B cell (primary cell): ENCODE data around the gene HOXB7. TPM values are rescaled to one million over a fixed set of nuclear protein-coding genes. Genes with fewer than 3 reads are reported as not detected.

Experiments used
- ATAC-seq: fragments of 200-7000 bp; cut with Tn5 transposase; one replicate; pipeline ENCODE4 v1.10.0; 2021; ENCODE audit warnings: low read depth, mild to moderate bottlenecking, moderate number of reproducible peaks, moderate library complexity
- CTCF ChIA-PET: fragments of 350-600 bp; sonication (Branson Sonifier 250); formaldehyde crosslinking; loops from one replicate; lab custom pipeline; 2021; ENCODE audit warnings: antibody characterized with exemption, inconsistent platforms; lab: Charles Lee
- POLR2A ChIA-PET: fragments of 350-600 bp; sonication (Branson Sonifier 250); formaldehyde crosslinking; loops from one replicate; lab custom pipeline; 2021; ENCODE audit warnings: antibody characterized with exemption; lab: Charles Lee
- DNase-seq: peaks from one replicate; pipeline ENCODE4 v3.0.0; 2013
- H2AFZ ChIP-seq: 2 replicates; pipeline ENCODE4 v1.6.1; 2012; ENCODE audit warnings: mild to moderate bottlenecking, low read depth, low read length; ENCODE audit not compliant: insufficient read depth, poor library complexity, severe bottlenecking
- H3K27ac ChIP-seq, 2 donors: 1 replicate in 1 of 2; 2 replicates in 1 of 2; pipeline ENCODE4 v1.5.1; 2012 to 2013; ENCODE audit warnings: low read length in 2 of 2, mild to moderate bottlenecking in 2 of 2, moderate library complexity in 1 of 2
- H3K27me3 ChIP-seq, 4 experiments: fragments of 200-600 bp in 1 of 4; sonication (generic) in 1 of 4; replicated peaks in 1 of 4; 1 replicate in 2 of 4; 2 replicates in 2 of 4; pipeline versions ENCODE4 v1.6.1 to v1.7.0; 2013 to 2016; ENCODE audit warnings: low read length in 3 of 4, mild to moderate bottlenecking in 2 of 4, mixed read lengths in 1 of 4, moderate library complexity in 1 of 4; ENCODE audit not compliant: insufficient read depth in 4 of 4, control insufficient read depth in 3 of 4; ENCODE audit errors: control extremely low read depth in 1 of 4
- H3K36me3 ChIP-seq, 2 experiments: replicated peaks in 1 of 2; 1 replicate in 1 of 2; 2 replicates in 1 of 2; pipeline versions ENCODE4 v1.6.1 to v1.7.1; 2013; ENCODE audit warnings: low read length in 1 of 2; ENCODE audit not compliant: insufficient read depth in 2 of 2, control insufficient read depth in 1 of 2; ENCODE audit errors: control extremely low read depth in 1 of 2, extremely low read depth in 1 of 2
- H3K4me1 ChIP-seq, 2 donors: fragments of 200-600 bp in 1 of 2; sonication (generic) in 1 of 2; 1 replicate in 1 of 2; 2 replicates in 1 of 2; pipeline versions ENCODE4 v1.5.1 to v1.6.1; 2013 to 2017; ENCODE audit warnings: low read length in 2 of 2; ENCODE audit not compliant: control insufficient read depth in 2 of 2, insufficient read depth in 2 of 2
- H3K4me2 ChIP-seq: replicated peaks from 2 replicates; pipeline ENCODE3; 2012; ENCODE audit warnings: mild to moderate bottlenecking, low read depth, low read length; ENCODE audit not compliant: poor library complexity, severe bottlenecking
- H3K4me3 ChIP-seq, 5 experiments: fragments of 200-600 bp in 1 of 5; sonication (generic) in 1 of 5; 1 replicate in 3 of 5; 2 replicates in 2 of 5; pipeline versions ENCODE4 v1.5.1 to v1.7.0; 2011 to 2016; ENCODE audit warnings: low read length in 4 of 5, mild to moderate bottlenecking in 4 of 5, low read depth in 2 of 5, control low read depth in 1 of 5, moderate library complexity in 1 of 5; ENCODE audit not compliant: insufficient read depth in 1 of 5; ENCODE audit errors: control extremely low read depth in 1 of 5, extremely low read depth in 1 of 5
- H3K79me2 ChIP-seq: fragments of 200-600 bp; sonication (generic); one replicate; pipeline ENCODE4 v1.6.0; 2016; ENCODE audit warnings: low read length; ENCODE audit not compliant: control insufficient read depth, insufficient read depth
- H3K9ac ChIP-seq: fragments of 200-600 bp; sonication (generic); 2 replicates; pipeline ENCODE4 v1.6.1; 2017; ENCODE audit warnings: mild to moderate bottlenecking, low read length, moderate library complexity
- H3K9me3 ChIP-seq, 3 donors: one replicate each; pipeline versions ENCODE4 v1.6.1 to v1.7.1; 2013; ENCODE audit warnings: low read length in 2 of 3; ENCODE audit not compliant: control insufficient read depth in 2 of 3, insufficient read depth in 1 of 3; ENCODE audit errors: control extremely low read depth in 1 of 3
- H4K20me1 ChIP-seq: 2 replicates; pipeline ENCODE4 v1.6.0; 2012; ENCODE audit warnings: mild to moderate bottlenecking, low read length; ENCODE audit not compliant: insufficient read depth, control insufficient read depth, poor library complexity, severe bottlenecking
- H3K27ac Mint-ChIP-seq: one replicate; pipeline ENCODE4 v1.8.0; 2021; ENCODE audit warnings: mixed read lengths
- H3K27me3 Mint-ChIP-seq: one replicate; pipeline ENCODE4 v1.8.0; 2021; ENCODE audit warnings: mixed read lengths
- H3K4me1 Mint-ChIP-seq: one replicate; pipeline ENCODE4 v1.8.0; 2021; ENCODE audit warnings: mixed read lengths
- H3K4me3 Mint-ChIP-seq: one replicate; pipeline ENCODE4 v1.8.0; 2021; ENCODE audit warnings: mixed read lengths
- H3K9me3 Mint-ChIP-seq: one replicate; pipeline ENCODE4 v1.8.0; 2022; ENCODE audit warnings: mixed read lengths; ENCODE audit not compliant: insufficient read depth
- CTCF ChIP-seq: fragments of 200-600 bp; IDR thresholded peaks from one replicate; pipeline ENCODE4 v1.8.0; 2022; ENCODE audit warnings: antibody characterized with exemption, mild to moderate bottlenecking
- EZH2 ChIP-seq: IDR thresholded peaks from 2 replicates; pipeline ENCODE4 v1.6.1; 2012; ENCODE audit warnings: borderline replicate concordance, low read depth, mild to moderate bottlenecking, moderate library complexity, low read length; ENCODE audit not compliant: insufficient read depth, poor library complexity, severe bottlenecking
- WGBS: methylation state at CpG from one replicate; pipeline ENCODE4 v1.1.5; 2013; ENCODE audit warnings: missing lambda C conversion rate; ENCODE audit not compliant: insufficient coverage; 5-methylcytosine and 5-hydroxymethylcytosine counted together
- intact Hi-C: fragments of 100-400 bp; cut with micrococcal nuclease; formaldehyde crosslinking; loops from one replicate; pipeline ENCODE4 v1.10.0; 2022
- polyA plus RNA-seq: library from polyadenylated mRNA; depleted of rRNA; stranded (reverse); fragments of >200 nt; gene quantifications from 2 replicates; pipeline ENCODE4 v1.2.3, GENCODE V29; 2012
- total RNA-seq, 2 donors: library from RNA; stranded (reverse); fragments of 120-200 nt in 1 of 2; gene quantifications; 1 replicate in 1 of 2; 2 replicates in 1 of 2; pipeline versions ENCODE4 v1.2.3 to v1.2.4, GENCODE V29; 2013 to 2022

The HOXB7 gene
- total and polyA plus RNA-seq, 2 donors (not counting 1 experiment from before 2014, with no cell fraction given): 0.25 to 1.3 TPM

- TF ChIP-seq CTCF: no peak
- TF ChIP-seq EZH2: no peak
- peaks cover 0 to 47% (median 22%) of the 10 kb centered on the region in 4 experiments for H3K27me3 ChIP-seq
- no peak overlapping the region for H3K27ac ChIP-seq
- Mint-ChIP-seq H3K27me3 (peaks cover 18% of the 10 kb centered on the region), H3K4me1 (peaks cover 8% of the 10 kb centered on the region), H3K27ac (no peak overlapping the region), H3K4me3 (no peak overlapping the region), H3K9me3 (no peaks in the 10 kb centered on the region)
- H3K4me2 ChIP-seq: no peak overlapping the region
- no peak overlapping the region for H2AFZ ChIP-seq
- peaks cover 0 to 6% (median 0%) of the 10 kb centered on the region in 3 donors for H3K9me3 ChIP-seq
- ChIA-PET CTCF (interaction anchor here (0.9 kb wide), 1 partner anchor 234 kb away, joined by 4 read pairs; no protein-coding TSS in a partner anchor), POLR2A (no interaction called here)
- WGBS: 67% methylated on average over 12 of the region's 19 CpGs
- peaks cover 5 to 8% of the 10 kb centered on the region in 2 donors for H3K4me1 ChIP-seq
- H3K36me3 ChIP-seq: no peaks in the 10 kb centered on the region
- H3K79me2 ChIP-seq: no peaks in the 10 kb centered on the region
- DNase-seq (no peak), ATAC-seq (no peak)
- no peaks in the 10 kb centered on the region for H4K20me1 ChIP-seq
- H3K4me3 ChIP-seq: no peak overlapping the region
- intact Hi-C loops: no loop called here
- H3K9ac ChIP-seq: no peak overlapping the region
These were observed 40.3 kb downstream of the HOXB7 start for GRCh38 chr17:48570325-48571023.

- Mint-ChIP-seq H3K27me3 (peaks cover 20% of the 10 kb centered on the region), H3K9me3 (no peaks in the 10 kb centered on the region), H3K4me3 (no peak overlapping the region), H3K27ac (no peak overlapping the region), H3K4me1 (peaks cover 6% of the 10 kb centered on the region)
- Histone ChIP-seq H3K27me3 (peaks cover 0 to 53% (median 23%) of the 10 kb centered on the region in 4 experiments), H3K27ac (no peak overlapping the region), H4K20me1 (no peaks in the 10 kb centered on the region), H3K36me3 (no peaks in the 10 kb centered on the region), H3K4me3 (no peak overlapping the region), H3K9ac (no peak overlapping the region), H3K4me1 (peaks cover 5 to 8% of the 10 kb centered on the region in 2 donors), H2AFZ (no peak overlapping the region), H3K4me2 (no peak overlapping the region), H3K9me3 (peaks cover 0 to 6% (median 0%) of the 10 kb centered on the region in 3 donors), H3K79me2 (no peaks in the 10 kb centered on the region)
- no peak for DNase-seq
- CTCF ChIA-PET: interaction anchor here (0.6 to 0.9 kb wide), 2 partner anchors 22 to 234 kb away, joined by 4 to 5 read pairs; no protein-coding TSS in a partner anchor
- ATAC-seq: no peak
- intact Hi-C loops: no loop called here
- WGBS: 100% methylated on average over 1 of the region's 6 CpGs
- POLR2A ChIA-PET: no interaction called here
- no peak for TF ChIP-seq CTCF
- TF ChIP-seq EZH2: no peak
These were observed 41.0 kb downstream of the HOXB7 start for GRCh38 chr17:48569674-48570324.
